BLaER1 (cell line): Measurements from ENCODE around the gene LRRC56.
"Not testable (repeated sequence)": the region's sequence is repeated elsewhere in the genome, so short reads cannot be mapped to it uniquely, and the experiment has no call there.

Source experiments
- H3K27ac ChIP-seq: shearing (Covaris generic); formaldehyde crosslinking; 2 replicates; pipeline ENCODE4 v1.8.1; 2022
- H3K27me3 ChIP-seq: shearing (Covaris generic); formaldehyde crosslinking; 2 replicates; pipeline ENCODE4 v1.8.1; 2022
- H3K36me3 ChIP-seq: shearing (Covaris generic); formaldehyde crosslinking; 2 replicates; pipeline ENCODE4 v1.8.1; 2022
- H3K4me1 ChIP-seq: shearing (Covaris generic); formaldehyde crosslinking; 2 replicates; pipeline ENCODE4 v1.8.1; 2022
- H3K4me2 ChIP-seq: shearing (Covaris generic); formaldehyde crosslinking; 2 replicates; pipeline ENCODE4 v1.8.1; 2022
- H3K4me3 ChIP-seq: shearing (Covaris generic); formaldehyde crosslinking; 2 replicates; pipeline ENCODE4 v1.8.1; 2022
- H3K9ac ChIP-seq: shearing (Covaris generic); formaldehyde crosslinking; 2 replicates; pipeline ENCODE4 v1.8.1; 2022
- H3K9me3 ChIP-seq: shearing (Covaris generic); formaldehyde crosslinking; 2 replicates; pipeline ENCODE4 v1.8.1; 2022
- H4K20me1 ChIP-seq: shearing (Covaris generic); formaldehyde crosslinking; 2 replicates; pipeline ENCODE4 v1.8.1; 2022
- Cebpa-rat ChIP-seq: shearing (Covaris generic); IDR thresholded peaks from 2 replicates; pipeline ENCODE4 v1.8.1; 2022

LRRC56 gene

GRCh38 chr11:573146-573759, 35.9 kb downstream of the LRRC56 start:
- Histone ChIP-seq H3K9me3 (no peaks in the 10 kb centered on the region), H3K4me3 (no peak overlapping the region), H3K27me3 (peaks cover 16% of the 10 kb centered on the region), H3K4me2 (no peak overlapping the region), H3K4me1 (peaks cover 54% of the 10 kb centered on the region), H3K36me3 (peaks cover 4% of the 10 kb centered on the region), H3K9ac (no peak overlapping the region), H3K27ac (no peak overlapping the region), H4K20me1 (peaks cover 25% of the 10 kb centered on the region)
- TF ChIP-seq Cebpa-rat: no peak

- not testable (repeated sequence) for H3K27ac ChIP-seq, H3K9me3 ChIP-seq, H3K36me3 ChIP-seq, H3K9ac ChIP-seq
- peak overlapping the region; percentile 99 for H3K4me2 ChIP-seq
- peaks cover 16% of the 10 kb centered on the region for H3K27me3 ChIP-seq
- peaks cover 33% of the 10 kb centered on the region for H4K20me1 ChIP-seq
- peaks cover 58% of the 10 kb centered on the region for H3K4me1 ChIP-seq
- H3K4me3 ChIP-seq: peak overlapping the region; percentile 73; the same call in 1 of the 2 replicates
These were observed 36.8 kb downstream of the LRRC56 start for GRCh38 chr11:574031-574570.

- H3K4me2 ChIP-seq: peak overlapping the region; percentile 99
- H3K4me1 ChIP-seq: peaks cover 58% of the 10 kb centered on the region
- H3K9ac ChIP-seq: peak overlapping the region; percentile 76; the same call in 1 of the 2 replicates
- no peak overlapping the region for H3K27ac ChIP-seq
- TF ChIP-seq Cebpa-rat: no peak
- H3K27me3 ChIP-seq: peaks cover 16% of the 10 kb centered on the region
- peaks cover 15% of the 10 kb centered on the region for H3K36me3 ChIP-seq
- peaks cover 40% of the 10 kb centered on the region for H4K20me1 ChIP-seq
- no peaks in the 10 kb centered on the region for H3K9me3 ChIP-seq
- H3K4me3 ChIP-seq: peak overlapping the region; percentile 73
These were observed 37.4 kb downstream of the LRRC56 start for GRCh38 chr11:574632-575312.

GRCh38 chr11:575313-575995, 38.1 kb downstream of the LRRC56 start:
- peak overlapping the region; percentile 73 for H3K4me3 ChIP-seq

GRCh38 chr11:575996-576768, 38.9 kb downstream of the LRRC56 start, which contains the start of gene PHRF1:
TSS of gene PHRF1 (plus strand) at chr11:576470. CDS start at chr11:581513, 5,043 bp downstream.
- H4K20me1 ChIP-seq: peaks cover 54% of the 10 kb centered on the region
- H3K9me3 ChIP-seq: no peaks in the 10 kb centered on the region
- peak within 1 kb of the TSS; percentile 100 for H3K9ac ChIP-seq
- peak within 1 kb of the TSS; percentile 100 for H3K4me2 ChIP-seq
- no peak for TF ChIP-seq Cebpa-rat
- peaks cover 16% of the 10 kb centered on the region for H3K27me3 ChIP-seq
- peaks cover 29% of the 10 kb centered on the region for H3K36me3 ChIP-seq
- H3K27ac ChIP-seq: peak within 1 kb of the TSS; percentile 100
- peaks cover 53% of the 10 kb centered on the region for H3K4me1 ChIP-seq
- peak within 1 kb of the TSS; percentile 86 for H3K4me3 ChIP-seq

More at GRCh38 chr11:575313-575995, 38.1 kb downstream of the LRRC56 start:
- H3K27me3 ChIP-seq: peaks cover 16% of the 10 kb centered on the region
- peaks cover 47% of the 10 kb centered on the region for H4K20me1 ChIP-seq
- peak overlapping the region; percentile 99 for H3K4me2 ChIP-seq
- H3K27ac ChIP-seq: peak overlapping the region; percentile 41; the same call in 1 of the 2 replicates
- peaks cover 22% of the 10 kb centered on the region for H3K36me3 ChIP-seq
- peak overlapping the region; percentile 76 for H3K9ac ChIP-seq
- H3K9me3 ChIP-seq: no peaks in the 10 kb centered on the region
- H3K4me1 ChIP-seq: peaks cover 58% of the 10 kb centered on the region
- TF ChIP-seq Cebpa-rat: no peak

- Histone ChIP-seq H3K27me3 (peaks cover 16% of the 10 kb centered on the region), H3K4me1 (peaks cover 52% of the 10 kb centered on the region), H3K27ac (peak overlapping the region; percentile 100), H3K36me3 (peaks cover 37% of the 10 kb centered on the region), H3K4me3 (peak overlapping the region; percentile 86), H4K20me1 (peaks cover 62% of the 10 kb centered on the region), H3K9ac (peak overlapping the region; percentile 100), H3K9me3 (no peaks in the 10 kb centered on the region), H3K4me2 (peak overlapping the region; percentile 100)
- no peak for TF ChIP-seq Cebpa-rat
These were observed 39.7 kb downstream of the LRRC56 start for GRCh38 chr11:576811-577610.

GRCh38 chr11:577611-577894, 40.2 kb downstream of the LRRC56 start:
- H3K36me3 ChIP-seq: peaks cover 43% of the 10 kb centered on the region
- no peak for TF ChIP-seq Cebpa-rat
- H3K4me1 ChIP-seq: peaks cover 52% of the 10 kb centered on the region

GRCh38 chr11:578276-579035, 41.1 kb downstream of the LRRC56 start:
- H4K20me1 ChIP-seq: peaks cover 77% of the 10 kb centered on the region
- peak overlapping the region; percentile 100 for H3K9ac ChIP-seq
- TF ChIP-seq Cebpa-rat: no peak

More at GRCh38 chr11:577611-577894, 40.2 kb downstream of the LRRC56 start:
- Histone ChIP-seq H3K4me3 (peak overlapping the region; percentile 86), H3K27me3 (peaks cover 16% of the 10 kb centered on the region), H3K9ac (peak overlapping the region; percentile 100), H3K4me2 (peak overlapping the region; percentile 100), H3K9me3 (no peaks in the 10 kb centered on the region), H3K27ac (peak overlapping the region; percentile 100; the same call in 1 of the 2 replicates), H4K20me1 (peaks cover 68% of the 10 kb centered on the region)

More at GRCh38 chr11:578276-579035, 41.1 kb downstream of the LRRC56 start:
- Histone ChIP-seq H3K4me3 (peak overlapping the region; percentile 86), H3K4me2 (peak overlapping the region; percentile 100), H3K9me3 (no peaks in the 10 kb centered on the region), H3K27me3 (peaks cover 16% of the 10 kb centered on the region), H3K36me3 (peaks cover 52% of the 10 kb centered on the region), H3K27ac (no peak overlapping the region), H3K4me1 (peaks cover 52% of the 10 kb centered on the region)
